Measurements from ENCODE around the gene IFITM5.

Gene IFITM5

GRCh38 chr11:257766-258493 lies 41.4 kb downstream of the IFITM5 start:
- no peak for DNase-seq

GRCh38 chr11:256952-257737 lies 42.2 kb downstream of the IFITM5 start:
- DNase-seq: no peak

GRCh38 chr11:255816-256215 lies 43.5 kb downstream of the IFITM5 start:
- no peak for DNase-seq

- no peak for DNase-seq
These were observed 44.1 kb downstream of the IFITM5 start for GRCh38 chr11:255176-255575.

DNA sequence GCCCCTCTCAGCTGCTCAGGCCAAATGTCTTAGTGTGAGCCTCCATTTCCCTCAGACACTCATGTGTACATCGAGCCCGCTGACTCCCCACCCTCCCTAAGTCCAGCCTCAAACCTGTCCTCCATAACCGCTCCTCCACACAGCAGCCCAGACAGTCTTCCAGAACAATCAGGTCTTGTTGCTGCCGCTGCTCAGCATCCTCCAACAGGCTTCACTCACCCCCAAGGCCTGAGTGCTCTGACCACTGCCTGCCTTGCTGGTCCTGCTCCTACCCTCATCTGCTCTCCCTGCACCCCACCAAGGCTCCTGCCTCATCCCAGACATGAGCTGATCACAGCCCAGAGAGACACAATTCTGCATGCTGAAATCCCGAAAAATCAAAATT lies 45.4 kb downstream of the IFITM5 start:
- DNase-seq: no peak

GRCh38 chr11:253160-253885 lies 46.0 kb downstream of the IFITM5 start:
- DNase-seq: no peak

GRCh38 chr11:252666-253065 lies 46.7 kb downstream of the IFITM5 start:
- DNase-seq: no peak

- DNase-seq: no peak
These were observed 47.8 kb downstream of the IFITM5 start for GRCh38 chr11:251550-251949.

DNA sequence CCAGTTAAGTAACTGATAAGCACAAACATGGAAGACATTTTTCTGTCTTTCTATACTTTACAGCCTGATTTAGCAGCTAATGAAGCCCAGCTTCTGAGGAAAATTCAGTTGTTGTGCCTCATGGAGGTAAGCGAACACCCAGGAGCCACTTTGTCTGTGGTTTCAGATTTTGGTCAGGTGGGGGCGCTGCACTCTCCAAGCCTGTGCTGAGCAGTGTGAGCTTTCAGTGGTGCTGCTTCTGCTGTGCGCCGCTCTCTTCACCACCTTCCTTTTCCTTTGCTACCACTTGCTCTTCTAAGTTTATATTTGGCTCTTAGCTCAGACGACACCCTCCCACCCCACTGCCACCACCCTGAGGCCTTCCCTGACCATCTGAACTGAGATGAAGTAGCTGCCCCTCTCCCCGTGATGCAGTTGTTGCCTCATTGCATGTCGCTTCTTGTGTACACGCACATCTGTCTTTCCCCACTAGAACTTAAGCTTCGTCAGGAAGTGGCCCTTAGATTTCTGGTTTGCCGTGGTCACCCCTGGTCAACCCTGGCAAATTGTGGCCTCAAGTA lies 48.5 kb downstream of the IFITM5 start:
- DNase-seq: no peak

DNA sequence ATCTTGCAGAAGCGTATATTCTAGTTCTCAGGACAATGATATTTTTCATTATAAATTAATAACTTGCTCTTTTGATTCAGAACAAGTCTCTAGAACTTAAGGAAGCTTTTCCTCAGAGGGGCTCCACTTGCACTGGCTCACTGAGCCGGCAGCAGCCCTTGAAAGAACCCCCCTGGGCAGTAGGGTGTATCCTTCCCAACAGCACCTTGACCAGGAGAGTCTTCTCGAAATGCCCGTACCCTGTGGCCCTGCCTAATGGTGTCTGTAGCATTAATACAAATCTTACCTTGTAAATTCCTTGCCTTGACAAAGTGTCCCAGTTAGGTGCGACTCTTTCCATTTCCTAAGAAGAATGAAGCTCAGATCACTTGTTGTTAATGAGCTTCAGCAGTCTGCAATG lies 49.1 kb downstream of the IFITM5 start:
- DNase-seq: no peak

- DNase-seq: no peak
These were observed 50.3 kb downstream of the IFITM5 start for GRCh38 chr11:249062-249461.

Data from NCI-H1417 treated with DMSO at 0.1 percent for 48 hours (cell line).